GM23248 (cell line): ENCODE measurements around the gene SMYD3. TPM values are rescaled to one million over a fixed set of nuclear protein-coding genes. Genes with fewer than 3 reads are reported as not detected.

Experiments used
- DNase-seq: peaks from one replicate; pipeline ENCODE4 v3.0.0-alpha.2; 2015
- H2AFZ ChIP-seq: fragments of 200-600 bp; sonication (generic); 2 replicates; pipeline ENCODE4 v1.6.1; 2016; ENCODE audit warnings: antibody characterized with exemption
- H3F3A ChIP-seq: fragments of 200-600 bp; sonication (generic); 2 replicates; pipeline ENCODE4 v1.6.1; 2016; ENCODE audit warnings: mild to moderate bottlenecking, antibody characterized with exemption, mixed run types; ENCODE audit not compliant: insufficient read depth
- H3K27ac ChIP-seq: fragments of 200-600 bp; sonication (generic); 2 replicates; pipeline ENCODE4 v1.5.1; 2016; ENCODE audit warnings: mild to moderate bottlenecking
- H3K27me3 ChIP-seq: fragments of 200-600 bp; sonication (generic); replicated peaks from 2 replicates; pipeline ENCODE4 v1.6.1; 2016; ENCODE audit warnings: mild to moderate bottlenecking; ENCODE audit not compliant: insufficient read depth
- H3K36me3 ChIP-seq: fragments of 200-600 bp; sonication (generic); 2 replicates; pipeline ENCODE4 v1.6.1; 2016; ENCODE audit warnings: low read depth, mild to moderate bottlenecking
- H3K4me1 ChIP-seq: fragments of 200-600 bp; sonication (generic); 2 replicates; pipeline ENCODE4 v1.6.1; 2016; ENCODE audit warnings: mild to moderate bottlenecking; ENCODE audit not compliant: insufficient read depth
- H3K4me2 ChIP-seq: fragments of 200-600 bp; sonication (generic); one replicate; pipeline ENCODE4 v1.6.1; 2016; ENCODE audit warnings: mild to moderate bottlenecking; ENCODE audit not compliant: unreplicated experiment
- H3K4me3 ChIP-seq: fragments of 200-600 bp; sonication (generic); 2 replicates; pipeline ENCODE4 v1.5.1; 2016; ENCODE audit warnings: mild to moderate bottlenecking
- H3K79me2 ChIP-seq: fragments of 200-600 bp; sonication (generic); 2 replicates; pipeline ENCODE4 v1.6.1; 2016; ENCODE audit warnings: mild to moderate bottlenecking; ENCODE audit not compliant: insufficient read depth
- H3K9ac ChIP-seq: fragments of 200-600 bp; sonication (generic); 2 replicates; pipeline ENCODE4 v1.6.1; 2016; ENCODE audit warnings: mild to moderate bottlenecking
- H3K9me2 ChIP-seq: fragments of 200-600 bp; sonication (generic); 2 replicates; pipeline ENCODE4 v1.6.1; 2016; ENCODE audit warnings: mixed run types, mild to moderate bottlenecking, moderate library complexity; ENCODE audit not compliant: insufficient read depth
- H3K9me3 ChIP-seq: fragments of 200-600 bp; sonication (generic); one replicate; pipeline ENCODE4 v1.6.1; 2017; ENCODE audit warnings: low read depth
- H4K20me1 ChIP-seq: fragments of 200-600 bp; sonication (generic); 2 replicates; pipeline ENCODE4 v1.6.0; 2016; ENCODE audit not compliant: insufficient read depth
- EZH2 ChIP-seq: fragments of 200-600 bp; sonication (generic); IDR thresholded peaks from 2 replicates; pipeline ENCODE4 v1.6.1; 2018; ENCODE audit warnings: antibody characterized with exemption, mild to moderate bottlenecking; ENCODE audit not compliant: insufficient read depth, poor library complexity, severe bottlenecking
- EZH2phosphoT487 ChIP-seq: fragments of 200-600 bp; sonication (generic); IDR thresholded peaks from 2 replicates; pipeline ENCODE4 v1.6.1; 2018; ENCODE audit warnings: antibody characterized with exemption, moderate library complexity, mild to moderate bottlenecking, low read depth; ENCODE audit not compliant: insufficient read depth
- WGBS, 2 experiments: methylation state at CpG; one replicate each; pipeline ENCODE4 v1.1.6; 2015 to 2017; ENCODE audit warnings: low lambda C conversion rate in 2 of 2, low coverage in 1 of 2; ENCODE audit errors: missing lambda C conversion rate in 2 of 2; 5-methylcytosine and 5-hydroxymethylcytosine counted together
- in situ Hi-C: fragments of 300-500 bp; cut with MboI; formaldehyde crosslinking; loops from 2 replicates; pipeline ENCODE4 v1.15.0; 2020
- polyA plus RNA-seq: library from polyadenylated mRNA; unstranded; fragments of >200 nt; fragmentation: Nextera tagmentation; extraction: Ambion mirVana; gene quantifications from 2 replicates; pipeline ENCODE4 v1.2.1, GENCODE V29; 2016
- total RNA-seq: library from RNA; depleted of rRNA; stranded (reverse); fragments of >200 nt; shearing (Covaris generic); gene quantifications from 2 replicates; pipeline ENCODE4 v1.2.3, GENCODE V29; 2014

Gene SMYD3
- total and polyA plus RNA-seq, 2 experiments from 2014 or later: 32.1 to 44.8 TPM

DNA sequence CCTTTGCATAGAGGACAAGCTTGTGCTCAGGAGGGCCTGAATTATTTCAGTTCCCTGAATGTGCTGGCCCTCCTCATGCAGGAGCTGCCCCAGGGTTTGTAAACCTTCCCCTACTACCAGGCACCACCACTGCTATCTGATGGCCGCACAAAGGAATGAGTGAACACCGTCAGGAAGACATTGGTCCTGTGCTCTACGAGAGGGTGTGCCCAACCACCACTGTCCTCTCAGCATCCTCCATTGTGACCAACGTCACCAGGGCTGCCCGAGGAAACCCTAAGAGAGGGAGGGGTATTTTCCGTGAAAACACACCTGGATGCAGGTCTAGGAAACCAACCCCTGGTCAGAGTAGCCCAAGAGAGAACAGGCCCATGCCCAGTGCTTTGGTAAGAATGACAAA lies 694.8 kb downstream of the SMYD3 start:
- H3K9ac ChIP-seq: no peak overlapping the region
- in situ Hi-C loops: no loop called here

DNA sequence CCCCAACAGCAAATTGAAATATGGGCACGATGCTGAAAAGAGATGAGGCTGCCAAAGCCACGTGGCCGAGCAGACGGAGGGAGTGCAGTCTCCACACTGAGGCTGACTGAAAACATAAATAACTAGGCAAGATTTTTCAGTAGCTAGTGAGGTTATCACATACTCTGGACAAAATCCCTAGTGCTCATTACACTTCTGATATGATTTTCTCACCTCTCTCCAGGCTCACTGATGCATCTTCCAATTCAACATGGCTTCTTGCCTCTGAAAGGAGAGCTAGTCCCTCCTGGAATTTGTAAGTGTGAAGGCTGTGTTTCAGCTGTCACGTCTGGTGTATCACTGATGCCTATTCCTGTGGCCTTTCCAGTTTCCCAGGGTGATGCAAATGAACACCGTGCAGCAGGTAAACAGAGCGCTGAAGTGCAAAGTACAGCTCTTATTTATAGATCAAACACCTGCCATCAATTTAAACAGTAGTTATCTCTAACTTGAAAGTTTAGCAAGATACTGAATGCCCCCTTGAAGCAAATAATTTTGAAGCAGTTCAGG lies 696.2 kb downstream of the SMYD3 start:
- H3K36me3 ChIP-seq: no peaks in the 10 kb centered on the region
- H3K27me3 ChIP-seq: no peaks in the 10 kb centered on the region
- WGBS, 2 experiments: 59% methylated on average over 7 of the region's 7 CpGs
- TF ChIP-seq EZH2phosphoT487 (no peak), EZH2 (no peak)
- no peak overlapping the region for H3K9ac ChIP-seq
- H3K4me3 ChIP-seq: no peak overlapping the region
- H3K4me1 ChIP-seq: no peaks in the 10 kb centered on the region; the same call in 1 of the 2 replicates
- H3K27ac ChIP-seq: no peak overlapping the region
- no peaks in the 10 kb centered on the region for H3K79me2 ChIP-seq
- in situ Hi-C loops: no loop called here
- no peaks in the 10 kb centered on the region for H3K9me3 ChIP-seq
- H2AFZ ChIP-seq: no peak overlapping the region
- no peaks in the 10 kb centered on the region for H3F3A ChIP-seq
- DNase-seq: no peak
- H3K9me2 ChIP-seq: no peaks in the 10 kb centered on the region
- no peaks in the 10 kb centered on the region for H4K20me1 ChIP-seq
- no peak overlapping the region for H3K4me2 ChIP-seq

More for the DNA sequence above, 694.8 kb downstream of the SMYD3 start:
- Histone ChIP-seq H3K4me3 (no peak overlapping the region), H3K27me3 (no peaks in the 10 kb centered on the region), H3K9me3 (no peaks in the 10 kb centered on the region), H2AFZ (no peak overlapping the region), H3K4me2 (no peak overlapping the region), H3K36me3 (no peaks in the 10 kb centered on the region), H3K27ac (no peak overlapping the region), H4K20me1 (no peaks in the 10 kb centered on the region), H3K4me1 (no peaks in the 10 kb centered on the region), H3K79me2 (no peaks in the 10 kb centered on the region), H3F3A (no peaks in the 10 kb centered on the region), H3K9me2 (no peaks in the 10 kb centered on the region)
- 94 to 95% methylated on average over 6 of the region's 6 CpGs for WGBS, 2 experiments
- no peak for DNase-seq
- TF ChIP-seq EZH2phosphoT487 (no peak), EZH2 (no peak)

DNA sequence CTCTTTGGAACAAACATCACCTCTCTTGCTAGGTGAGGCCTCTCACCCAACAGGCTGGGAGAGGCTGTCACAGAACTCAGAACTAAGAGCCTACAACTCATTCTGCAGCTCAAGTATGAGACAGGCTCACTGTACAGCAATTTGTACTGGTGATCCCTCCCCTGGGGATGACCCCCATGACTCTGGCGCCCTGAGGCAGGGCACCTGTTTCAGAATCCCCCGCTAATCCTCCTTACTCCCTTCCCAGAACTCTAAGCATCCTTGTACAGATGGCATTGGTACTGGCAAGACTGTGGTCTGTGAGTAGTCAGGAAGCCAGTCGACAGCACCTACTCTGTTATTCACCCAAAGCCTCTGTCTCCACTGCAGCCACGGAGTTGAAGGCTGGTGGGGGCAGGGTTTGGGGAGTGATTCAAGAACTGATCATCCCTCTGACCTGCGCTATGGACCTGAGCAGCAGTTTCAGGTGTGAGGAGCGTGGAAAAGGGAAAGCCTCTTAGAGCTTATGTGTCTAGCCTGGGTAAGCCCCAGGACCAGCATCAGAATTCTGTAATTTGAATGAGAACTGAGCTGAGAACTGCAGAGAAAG lies 696.8 kb downstream of the SMYD3 start:
- TF ChIP-seq EZH2phosphoT487 (no peak), EZH2 (no peak)
- Histone ChIP-seq H3K36me3 (no peaks in the 10 kb centered on the region), H2AFZ (no peak overlapping the region), H3K9me3 (no peaks in the 10 kb centered on the region), H3K27me3 (no peaks in the 10 kb centered on the region), H3K9me2 (no peaks in the 10 kb centered on the region), H3F3A (no peaks in the 10 kb centered on the region), H4K20me1 (no peaks in the 10 kb centered on the region), H3K79me2 (no peaks in the 10 kb centered on the region), H3K4me3 (no peak overlapping the region), H3K9ac (no peak overlapping the region), H3K4me2 (no peak overlapping the region), H3K27ac (no peak overlapping the region), H3K4me1 (no peaks in the 10 kb centered on the region; the same call in 1 of the 2 replicates)
- 80 to 82% methylated on average over 6 of the region's 6 CpGs for WGBS, 2 experiments
- DNase-seq: no peak
- in situ Hi-C loops: no loop called here

DNA sequence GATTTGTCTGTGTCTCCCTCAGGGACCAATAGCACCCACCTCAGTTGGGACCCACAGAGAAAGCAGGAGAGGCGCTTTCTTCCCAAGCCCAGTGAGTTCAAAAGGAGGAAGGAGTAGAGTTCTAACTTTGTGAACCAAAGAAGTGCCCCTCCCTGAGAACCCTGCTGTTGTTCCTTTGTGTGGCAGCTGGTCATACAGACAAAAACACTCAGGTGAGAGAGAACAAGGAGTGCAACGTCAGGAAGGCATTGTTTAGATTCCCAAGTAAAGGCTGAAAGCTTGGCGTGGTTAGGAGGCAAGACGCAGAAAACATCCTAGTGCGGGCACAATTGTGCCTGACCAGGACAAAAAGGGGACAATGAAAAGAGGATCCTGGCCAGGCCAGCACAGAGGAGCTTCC lies 697.7 kb downstream of the SMYD3 start:
- H4K20me1 ChIP-seq: no peaks in the 10 kb centered on the region
- H3K27ac ChIP-seq: no peak overlapping the region
- H3K9me3 ChIP-seq: no peaks in the 10 kb centered on the region
- no peak overlapping the region for H3K9ac ChIP-seq
- H3F3A ChIP-seq: no peaks in the 10 kb centered on the region
- 97 to 98% methylated on average over 5 of the region's 5 CpGs for WGBS, 2 experiments
- no peaks in the 10 kb centered on the region for H3K27me3 ChIP-seq
- no peak for DNase-seq
- no peak overlapping the region for H3K4me3 ChIP-seq
- no peaks in the 10 kb centered on the region for H3K79me2 ChIP-seq
- no peak overlapping the region for H2AFZ ChIP-seq
- H3K9me2 ChIP-seq: no peaks in the 10 kb centered on the region
- H3K36me3 ChIP-seq: no peaks in the 10 kb centered on the region
- no peak overlapping the region for H3K4me2 ChIP-seq
- TF ChIP-seq EZH2 (no peak), EZH2phosphoT487 (no peak)
- no peaks in the 10 kb centered on the region; the same call in 1 of the 2 replicates for H3K4me1 ChIP-seq
- in situ Hi-C loops: no loop called here
